CD4-positive, alpha-beta T cell treated with Interleukin-10 for 1 hour (primary cell): ENCODE results near the gene SIRT7.
A peak's percentile ranks its signal among the peaks of the same experiment; 100 is the strongest.

Source experiments
- DNase-seq: peaks from one replicate; pipeline ENCODE4 v3.0.0-alpha.2; 2020

Gene SIRT7

DNA sequence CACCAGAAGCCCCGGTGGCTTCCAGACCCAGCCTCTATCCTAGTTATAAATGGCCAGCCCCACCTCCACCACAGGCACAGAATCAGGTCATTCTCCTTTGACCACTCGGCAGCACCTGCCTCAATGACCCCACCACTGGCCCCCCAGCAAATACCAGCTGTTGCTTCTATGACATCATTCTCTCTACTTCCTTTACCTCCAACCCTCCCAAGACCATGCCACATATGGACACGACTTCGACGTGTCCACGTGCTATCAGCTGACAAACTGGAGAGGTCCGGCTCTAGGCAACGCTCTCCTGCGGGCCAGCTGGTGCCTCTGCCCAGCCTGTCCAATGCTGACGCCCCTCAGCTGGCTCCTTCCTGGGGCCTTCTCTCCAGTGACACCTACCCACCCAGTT is 32.5 kb downstream of the SIRT7 start:
- DNase-seq = no peak

GRCh38 chr17:81884968-81885367 is 33.0 kb downstream of the SIRT7 start:
- no peak for DNase-seq

DNA sequence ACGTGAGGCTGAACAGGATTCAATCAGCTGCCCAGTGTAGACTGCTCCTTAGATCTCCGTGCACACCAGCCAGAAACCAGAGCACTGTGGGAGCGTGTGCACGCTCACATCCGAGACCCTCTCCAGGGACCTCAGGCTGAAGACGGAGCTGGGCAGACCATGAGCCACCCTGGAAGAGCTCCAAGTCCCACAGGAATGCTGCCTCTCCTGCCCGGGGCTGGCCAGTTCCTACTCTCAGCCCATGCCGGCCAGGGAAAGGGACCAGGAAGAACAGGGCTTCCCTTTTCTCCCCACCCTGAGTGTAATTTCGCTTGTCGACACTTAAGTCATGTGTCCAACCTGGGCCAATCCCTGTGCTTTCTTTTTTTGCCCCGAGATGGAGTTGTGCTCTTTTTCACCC is 33.5 kb downstream of the SIRT7 start:
- DNase-seq = no peak

DNA sequence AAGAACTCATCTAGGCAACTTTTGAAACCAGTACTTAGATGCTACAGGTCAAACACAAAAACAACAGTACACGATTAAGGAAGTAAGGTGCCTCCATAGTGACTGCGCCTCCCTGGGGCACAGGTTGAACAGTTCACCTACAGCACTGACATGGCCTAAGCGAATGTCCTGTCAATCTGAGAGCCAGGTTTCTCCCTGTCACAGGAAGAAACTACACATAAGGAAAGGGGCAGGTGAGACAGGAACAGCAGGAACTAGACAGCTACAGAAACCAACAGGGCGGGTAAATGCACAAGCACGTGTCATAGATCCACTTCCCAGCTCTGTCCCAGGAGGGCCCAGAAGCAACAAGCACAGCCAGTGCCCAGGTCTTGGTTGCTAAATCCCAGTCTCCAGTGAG is 38.9 kb downstream of the SIRT7 start:
- DNase-seq = no peak

GRCh38 chr17:81878294-81878693 is 39.7 kb downstream of the SIRT7 start:
- no peak for DNase-seq

GRCh38 chr17:81877569-81877968 is 40.4 kb downstream of the SIRT7 start:
- DNase-seq = no peak

- peak; percentile 96 for DNase-seq
Measured at GRCh38 chr17:81871387-81872230, 46.4 kb downstream of the SIRT7 start.

DNA sequence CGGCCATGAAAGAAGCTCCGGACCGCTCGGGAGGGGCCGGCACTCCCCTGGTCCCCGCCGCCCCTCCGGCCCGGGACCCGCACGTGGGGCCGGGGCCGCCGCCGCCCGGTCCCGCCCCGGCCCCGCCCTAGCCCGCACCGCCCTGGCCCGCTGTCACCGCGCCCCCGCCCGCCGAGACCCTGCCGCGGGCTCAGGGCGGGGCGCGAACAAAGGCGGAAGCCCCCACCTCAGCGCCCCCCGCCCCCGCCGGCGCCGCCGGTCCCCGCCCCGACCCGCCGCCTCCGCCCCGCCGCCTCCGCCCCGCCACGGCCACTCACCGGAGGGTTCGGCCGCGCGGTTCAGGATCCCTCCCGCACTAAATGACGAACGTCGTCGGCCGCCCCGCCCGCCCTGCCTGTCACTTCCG is 47.0 kb downstream of the SIRT7 start, which contains the start of gene ARHGDIA:
Gene ARHGDIA (minus strand): TSS at position 357 of the 406 bp plus-strand sequence. CDS start 1,407 bp downstream, outside the sequence.
- no peak for DNase-seq

GRCh38 chr17:81870131-81870980 is 47.6 kb downstream of the SIRT7 start:
- peak; percentile 57 for DNase-seq

- peak; percentile 40 for DNase-seq
Measured at GRCh38 chr17:81869221-81870130, 48.5 kb downstream of the SIRT7 start.

DNA sequence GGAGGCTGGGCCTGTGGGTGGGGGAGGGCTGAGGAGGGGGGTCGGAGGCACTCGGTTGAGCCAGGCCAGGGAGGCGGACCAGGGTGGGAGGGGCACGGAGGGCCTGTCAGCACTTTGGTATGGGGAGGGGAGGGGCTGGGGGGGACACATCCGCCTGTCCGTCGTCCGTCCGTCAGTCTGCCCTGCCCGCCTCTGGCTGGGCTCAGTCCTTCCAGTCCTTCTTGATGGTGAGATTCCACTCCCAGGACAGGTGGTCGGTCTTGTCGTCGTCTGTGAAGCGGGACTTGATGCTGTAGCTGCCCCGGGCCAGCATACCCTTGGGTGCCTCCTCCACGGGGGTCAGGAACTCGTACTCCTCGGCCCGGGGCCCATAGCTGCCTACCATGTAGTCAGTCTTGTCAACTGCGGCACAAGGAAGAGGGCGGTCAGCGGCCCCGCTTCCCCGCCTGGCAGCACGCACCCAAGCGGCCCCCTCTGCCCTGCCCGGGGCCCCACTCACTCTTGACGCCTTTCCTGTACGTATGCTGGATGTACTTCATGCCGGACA is 49.2 kb downstream of the SIRT7 start:
- no peak for DNase-seq

- DNase-seq = no peak
Measured at GRCh38 chr17:81867991-81868673, 49.8 kb downstream of the SIRT7 start.

GRCh38 chr17:81867170-81867990 is 50.6 kb downstream of the SIRT7 start:
- no peak for DNase-seq

DNA sequence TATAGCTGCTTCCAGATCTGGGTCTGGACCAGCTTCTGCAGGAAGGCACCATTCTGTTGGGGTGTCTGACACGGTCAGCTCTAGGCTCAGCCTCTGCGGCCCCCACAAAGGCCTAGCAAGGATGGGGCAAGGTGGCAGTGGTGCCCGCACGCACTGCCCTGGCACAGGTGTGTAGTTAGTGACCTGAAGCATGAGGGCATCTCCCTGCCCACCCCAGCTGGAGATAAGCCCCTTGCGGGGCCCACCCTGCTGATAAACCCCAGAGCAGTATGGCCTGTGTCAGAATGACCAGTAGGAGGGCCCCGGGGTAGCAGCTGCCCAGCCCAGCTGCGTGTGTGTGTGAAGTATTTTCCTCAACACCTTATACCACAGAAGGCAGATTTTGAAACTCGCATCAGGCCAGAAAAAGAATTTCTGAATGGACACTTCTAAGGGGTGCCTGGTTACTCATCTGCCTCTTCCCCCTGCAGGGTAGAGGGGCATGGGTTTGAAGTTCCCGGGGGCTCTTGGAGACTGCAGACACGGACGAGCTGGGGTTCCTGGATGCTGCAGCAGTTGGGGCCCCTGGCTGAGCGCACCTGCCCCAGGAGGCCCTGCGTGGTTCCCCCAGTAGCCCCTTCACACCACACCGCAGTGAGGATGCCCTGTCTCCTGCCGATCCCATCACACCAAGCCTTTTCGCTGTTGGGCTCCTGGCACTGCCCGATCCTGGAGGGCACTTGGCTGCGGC is 51.4 kb downstream of the SIRT7 start:
- DNase-seq = peak; percentile 37

- peak; percentile 21 for DNase-seq
Measured at GRCh38 chr17:81865733-81866439, 52.1 kb downstream of the SIRT7 start.

- no peak for DNase-seq
Measured at GRCh38 chr17:81865358-81865732, 52.6 kb downstream of the SIRT7 start.

GRCh38 chr17:81863833-81864768 is 53.9 kb downstream of the SIRT7 start:
- DNase-seq = no peak

GRCh38 chr17:81863123-81863675 is 54.8 kb downstream of the SIRT7 start:
- DNase-seq = no peak
